GM12878 (cell line): ENCODE results near the gene ANKRD34A. TPM values are rescaled to one million over a fixed set of nuclear protein-coding genes. Genes with fewer than 3 reads are reported as not detected.

Source experiments
- ATAC-seq: fragments of 200-7000 bp; cut with Tn5 transposase; 3 replicates; pipeline ENCODE4 v1.9.1; 2020; ENCODE audit warnings: mild to moderate bottlenecking, moderate library complexity
- BruUV-seq: library from RNA; stranded (reverse); fragments of 400-500 nt; replicated peaks from 2 replicates; lab custom pipeline; 2021; lab: Mats Ljungman, UMichigan
- CTCF ChIA-PET: fragments of 300-600 bp; sonication (Branson Sonifier 250); formaldehyde crosslinking; extraction: SDS; loops from one replicate; lab custom pipeline; 2021; ENCODE audit warnings: inconsistent platforms; lab: Yijun Ruan, JAX
- POLR2A ChIA-PET: fragments of 350-600 bp; formaldehyde crosslinking; extraction: SDS; loops from one replicate; lab custom pipeline; 2021; ENCODE audit warnings: inconsistent platforms; lab: Charles Lee
- RAD21 ChIA-PET: fragments of 300-600 bp; sonication (Branson Sonifier 250); formaldehyde crosslinking; loops from one replicate; lab custom pipeline; 2023; ENCODE audit warnings: antibody characterized with exemption; ENCODE audit not compliant: unreplicated experiment; lab: Charles Lee
- SMC1A ChIA-PET: fragments of 300-600 bp; sonication (Branson Sonifier 250); formaldehyde crosslinking; loops from one replicate; lab custom pipeline; 2023; ENCODE audit not compliant: unreplicated experiment, uncharacterized antibody; lab: Charles Lee
- DNase-seq: peaks from one replicate; pipeline ENCODE4 v3.0.0-alpha.2; 2011; ENCODE audit warnings: low read depth, low spot score
- FAIRE-seq: peaks from 3 replicates; lab custom pipeline; 2011; peaks lifted over from hg19 to GRCh38; lab: Jason Lieb, UNC
- H2AFZ ChIP-seq: 2 replicates; pipeline ENCODE4 v1.6.0; 2011; ENCODE audit warnings: low read depth, low read length, control low read depth; ENCODE audit not compliant: control insufficient read depth
- H3K27ac ChIP-seq: 2 replicates; pipeline ENCODE4 v1.5.1; 2011; ENCODE audit warnings: control low read depth; ENCODE audit not compliant: control insufficient read depth, insufficient read depth
- H3K27me3 ChIP-seq, 2 experiments: replicated peaks in 1 of 2; 2 replicates each; pipeline versions ENCODE4 v1.6.0 to v1.6.1; 2011; ENCODE audit warnings: low read length in 1 of 2; ENCODE audit not compliant: control insufficient read depth in 2 of 2, insufficient read depth in 2 of 2
- H3K36me3 ChIP-seq, 2 experiments: 2 replicates each; pipeline ENCODE4 v1.5.1; 2011; ENCODE audit warnings: low read length in 1 of 2; ENCODE audit not compliant: control insufficient read depth in 2 of 2, insufficient read depth in 2 of 2
- H3K4me1 ChIP-seq: 2 replicates; pipeline ENCODE4 v1.6.1; 2011; ENCODE audit warnings: mild to moderate bottlenecking, low read length, moderate library complexity, mixed read lengths; ENCODE audit not compliant: control insufficient read depth, insufficient read depth
- H3K4me2 ChIP-seq: 2 replicates; pipeline ENCODE4 v1.6.0; 2011; ENCODE audit warnings: control low read depth; ENCODE audit not compliant: control insufficient read depth, insufficient read depth
- H3K4me3 ChIP-seq: fragments of 200-600 bp; sonication (generic); 2 replicates; pipeline ENCODE4 v1.5.1; 2016
- H3K79me2 ChIP-seq: 2 replicates; pipeline ENCODE4 v1.6.0; 2011; ENCODE audit warnings: low read length; ENCODE audit not compliant: control insufficient read depth, insufficient read depth
- H3K9ac ChIP-seq: 2 replicates; pipeline ENCODE4 v1.8.0; 2011; ENCODE audit warnings: low read length, control low read depth, mixed read lengths; ENCODE audit not compliant: control insufficient read depth, insufficient read depth
- H3K9me3 ChIP-seq: replicated peaks from 3 replicates; pipeline ENCODE4 v1.5.1; 2011; ENCODE audit warnings: mild to moderate bottlenecking, low read length; ENCODE audit not compliant: control insufficient read depth, insufficient read depth
- H4K20me1 ChIP-seq: 2 replicates; pipeline ENCODE4 v1.6.0; 2011; ENCODE audit not compliant: control insufficient read depth, insufficient read depth
- CHD2 ChIP-seq: IDR thresholded peaks from 2 replicates; pipeline ENCODE4 v1.6.1; 2011; ENCODE audit warnings: low read depth, low read length, improper control_type of control experiment, borderline replicate concordance
- DPF2 ChIP-seq: fragments of 450-650 bp; IDR thresholded peaks from 2 replicates; pipeline ENCODE4 v1.6.1; 2017; ENCODE audit warnings: mild to moderate bottlenecking
- ETV6 ChIP-seq, 2 experiments: fragments of 450-650 bp in 1 of 2; IDR thresholded peaks in 1 of 2; conservative IDR thresholded peaks in 1 of 2; 2 replicates each; pipeline ENCODE4 v1.6.1; 2014; ENCODE audit warnings: antibody characterized with exemption in 1 of 2, borderline replicate concordance in 1 of 2, low read depth in 1 of 2, mild to moderate bottlenecking in 1 of 2, moderate library complexity in 1 of 2
- NFXL1 ChIP-seq: fragments of 450-650 bp; IDR thresholded peaks from 2 replicates; pipeline ENCODE4 v1.6.1; 2017; ENCODE audit warnings: antibody characterized with exemption, mild to moderate bottlenecking, borderline replicate concordance
- RBBP5 ChIP-seq: fragments of 200-600 bp; sonication (generic); conservative IDR thresholded peaks from 2 replicates; pipeline ENCODE4 v1.6.1; 2016
- SMAD5 ChIP-seq: IDR thresholded peaks from 2 replicates; pipeline ENCODE4 v1.6.1; 2016; ENCODE audit warnings: antibody characterized with exemption, low read depth
- SREBF2 ChIP-seq: IDR thresholded peaks from 2 replicates; pipeline ENCODE4 v1.6.1; 2012; ENCODE audit warnings: mild to moderate bottlenecking, low read length
- ZNF622 ChIP-seq: fragments of 450-650 bp; IDR thresholded peaks from 2 replicates; pipeline ENCODE4 v1.6.1; 2017; ENCODE audit warnings: mild to moderate bottlenecking, inconsistent platforms
- ZZZ3 ChIP-seq: IDR thresholded peaks from 2 replicates; pipeline ENCODE4 v1.6.1; 2011; ENCODE audit warnings: low read depth; ENCODE audit not compliant: control insufficient read depth, insufficient read length
- in situ Hi-C: fragments of 300-500 bp; cut with MboI; formaldehyde crosslinking; loops from 9 replicates; pipeline ENCODE4 v1.14.3; 2018; ENCODE audit warnings: mixed read lengths
- intact Hi-C: fragments of 100-400 bp; cut with micrococcal nuclease; formaldehyde crosslinking; loops from one replicate; pipeline ENCODE4 v1.14.2; 2022; ENCODE audit not compliant: unreplicated experiment
- polyA plus RNA-seq, 11 experiments: library from polyadenylated mRNA; depleted of rRNA in 4 of 11; unstranded in 6 of 11; stranded (reverse) in 5 of 11; fragments of >200 nt; fragmentation: Nextera tagmentation in 4 of 11; fragmentation: Illumina TruSeq in 1 of 11; extraction: Ambion mirVana in 4 of 11; extraction: Trizol in 1 of 11; gene quantifications; 1 replicate in 1 of 11; 2 replicates in 10 of 11; pipeline versions ENCODE4 v1.2.1 to v1.2.3, GENCODE V29; 2011 to 2016; ENCODE audit warnings: inconsistent platforms in 2 of 11, missing spikeins in 2 of 11, low read depth in 1 of 11
- total RNA-seq, 4 experiments: library from RNA; depleted of rRNA in 3 of 4; stranded (reverse); fragments of >200 nt in 3 of 4; fragmentation: Illumina TruSeq in 1 of 4; extraction: Trizol in 1 of 4; gene quantifications; 2 replicates each; pipeline versions ENCODE4 v1.2.1 to v1.2.3, GENCODE V29; 2013 to 2021
- TF ChIP-seq, protein P1 (sequence below): IDR thresholded peaks from 2 replicates; pipeline ENCODE4 v1.6.1; 2011; ENCODE audit warnings: borderline replicate concordance, low read depth, mild to moderate bottlenecking, moderate library complexity, low read length; ENCODE audit not compliant: insufficient read depth, poor library complexity, severe bottlenecking
- TF ChIP-seq, protein P2 (sequence below): fragments of 450-650 bp; formaldehyde crosslinking; IDR thresholded peaks from 2 replicates; pipeline ENCODE4 v1.4.0; 2020; ENCODE audit warnings: mild to moderate bottlenecking, moderate library complexity
- TF ChIP-seq, protein P3 (sequence below): fragments of 450-650 bp; IDR thresholded peaks from 2 replicates; pipeline ENCODE4 v1.6.1; 2017; ENCODE audit warnings: antibody characterized with exemption, mild to moderate bottlenecking, moderate library complexity
- TF ChIP-seq, protein P4 (sequence below): fragments of 150-350 bp; IDR thresholded peaks from 2 replicates; pipeline ENCODE4 v1.6.1; 2014; ENCODE audit warnings: mild to moderate bottlenecking, low read depth, low read length
- TF ChIP-seq, protein P5 (sequence below): IDR thresholded peaks from 2 replicates; pipeline ENCODE4 v1.6.1; 2012; ENCODE audit warnings: low read depth, low read length, improper control_type of control experiment

Gene ANKRD34A
- total and polyA plus RNA-seq, 10 of the 15 experiments (the other 5 are each of a cell fraction or from before 2014, with no cell fraction given) = 0.40 to 3.5 (median 1.6) TPM

DNA sequence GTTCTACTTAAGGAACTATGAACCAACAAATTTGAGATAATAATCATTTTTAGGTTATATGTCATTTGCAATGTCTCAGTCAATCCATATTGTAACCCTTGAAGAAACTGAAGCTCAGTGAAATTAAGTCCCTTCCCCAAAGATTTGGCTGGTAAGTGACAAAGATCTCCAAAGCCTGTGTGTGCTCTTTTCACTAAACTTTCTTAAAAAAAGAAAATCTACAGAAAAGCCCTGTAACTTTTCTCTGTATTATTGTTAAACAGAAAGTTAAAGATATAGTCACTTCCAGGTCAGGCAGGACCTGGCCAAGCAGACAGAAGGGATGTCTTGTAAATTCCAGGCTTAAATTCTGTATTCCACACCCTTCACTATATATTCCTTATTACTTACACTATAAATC lies 8.0 kb downstream of the ANKRD34A start:
- H3K79me2 ChIP-seq = peaks cover 21% of the 10 kb centered on the region
- no peaks in the 10 kb centered on the region; a peak in 1 of 4 replicates for H3K36me3 ChIP-seq
- peaks cover 7% of the 10 kb centered on the region for H3K4me1 ChIP-seq
- H3K9me3 ChIP-seq = no peaks in the 10 kb centered on the region
- ATAC-seq (no peak), FAIRE-seq (no peak), DNase-seq (no peak)
- peak overlapping the region; percentile 93 for H3K4me2 ChIP-seq
- ChIA-PET SMC1A (interaction anchor here (0.6 to 4.1 kb wide), 11 partner anchors 8 to 111 kb away, joined by 3 to 37 read pairs (median 6); partner anchors contain the start of genes ANKRD34A, NUDT17, POLR3GL and RBM8A), POLR2A (interaction anchor here (1.4 to 5.8 kb wide), 5 partner anchors 8 to 81 kb away, joined by 7 to 58 read pairs (median 18); partner anchors contain the start of genes ANKRD34A, POLR3GL and RBM8A), CTCF (interaction anchor here (0.8 to 4.1 kb wide), 7 partner anchors 8 to 64 kb away, joined by 3 to 27 read pairs (median 5); partner anchors contain the start of genes ANKRD34A, POLR3GL and RBM8A), RAD21 (interaction anchor here (4.7 kb wide), 1 partner anchor 22 kb away, joined by 47 read pairs; no protein-coding TSS in a partner anchor)
- H2AFZ ChIP-seq = no peak overlapping the region; the same call in 1 of the 2 replicates
- no peaks in the 10 kb centered on the region; a peak in 1 of 4 replicates for H3K27me3 ChIP-seq
- H4K20me1 ChIP-seq = no peaks in the 10 kb centered on the region
- BruUV-seq = no TSS peak
- H3K9ac ChIP-seq = peak overlapping the region; percentile 72
- in situ Hi-C loops (no loop called here), intact Hi-C loops (no loop called here)
- H3K4me3 ChIP-seq = peak overlapping the region; percentile 78
- H3K27ac ChIP-seq = peak overlapping the region; percentile 73
- no peak for TF ChIP-seq ZZZ3
- TF ChIP-seq RBBP5 = no peak
- TF ChIP-seq, protein P1, sequence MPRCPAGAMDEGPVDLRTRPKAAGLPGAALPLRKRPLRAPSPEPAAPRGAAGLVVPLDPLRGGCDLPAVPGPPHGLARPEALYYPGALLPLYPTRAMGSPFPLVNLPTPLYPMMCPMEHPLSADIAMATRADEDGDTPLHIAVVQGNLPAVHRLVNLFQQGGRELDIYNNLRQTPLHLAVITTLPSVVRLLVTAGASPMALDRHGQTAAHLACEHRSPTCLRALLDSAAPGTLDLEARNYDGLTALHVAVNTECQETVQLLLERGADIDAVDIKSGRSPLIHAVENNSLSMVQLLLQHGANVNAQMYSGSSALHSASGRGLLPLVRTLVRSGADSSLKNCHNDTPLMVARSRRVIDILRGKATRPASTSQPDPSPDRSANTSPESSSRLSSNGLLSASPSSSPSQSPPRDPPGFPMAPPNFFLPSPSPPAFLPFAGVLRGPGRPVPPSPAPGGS = no peak
- TF ChIP-seq, protein P2, sequence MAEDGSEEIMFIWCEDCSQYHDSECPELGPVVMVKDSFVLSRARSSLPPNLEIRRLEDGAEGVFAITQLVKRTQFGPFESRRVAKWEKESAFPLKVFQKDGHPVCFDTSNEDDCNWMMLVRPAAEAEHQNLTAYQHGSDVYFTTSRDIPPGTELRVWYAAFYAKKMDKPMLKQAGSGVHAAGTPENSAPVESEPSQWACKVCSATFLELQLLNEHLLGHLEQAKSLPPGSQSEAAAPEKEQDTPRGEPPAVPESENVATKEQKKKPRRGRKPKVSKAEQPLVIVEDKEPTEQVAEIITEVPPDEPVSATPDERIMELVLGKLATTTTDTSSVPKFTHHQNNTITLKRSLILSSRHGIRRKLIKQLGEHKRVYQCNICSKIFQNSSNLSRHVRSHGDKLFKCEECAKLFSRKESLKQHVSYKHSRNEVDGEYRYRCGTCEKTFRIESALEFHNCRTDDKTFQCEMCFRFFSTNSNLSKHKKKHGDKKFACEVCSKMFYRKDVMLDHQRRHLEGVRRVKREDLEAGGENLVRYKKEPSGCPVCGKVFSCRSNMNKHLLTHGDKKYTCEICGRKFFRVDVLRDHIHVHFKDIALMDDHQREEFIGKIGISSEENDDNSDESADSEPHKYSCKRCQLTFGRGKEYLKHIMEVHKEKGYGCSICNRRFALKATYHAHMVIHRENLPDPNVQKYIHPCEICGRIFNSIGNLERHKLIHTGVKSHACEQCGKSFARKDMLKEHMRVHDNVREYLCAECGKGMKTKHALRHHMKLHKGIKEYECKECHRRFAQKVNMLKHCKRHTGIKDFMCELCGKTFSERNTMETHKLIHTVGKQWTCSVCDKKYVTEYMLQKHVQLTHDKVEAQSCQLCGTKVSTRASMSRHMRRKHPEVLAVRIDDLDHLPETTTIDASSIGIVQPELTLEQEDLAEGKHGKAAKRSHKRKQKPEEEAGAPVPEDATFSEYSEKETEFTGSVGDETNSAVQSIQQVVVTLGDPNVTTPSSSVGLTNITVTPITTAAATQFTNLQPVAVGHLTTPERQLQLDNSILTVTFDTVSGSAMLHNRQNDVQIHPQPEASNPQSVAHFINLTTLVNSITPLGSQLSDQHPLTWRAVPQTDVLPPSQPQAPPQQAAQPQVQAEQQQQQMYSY (CRISPR knock-in tag) = no peak
- TF ChIP-seq ZNF622 = no peak
- no peak for TF ChIP-seq DPF2
- TF ChIP-seq, protein P3, sequence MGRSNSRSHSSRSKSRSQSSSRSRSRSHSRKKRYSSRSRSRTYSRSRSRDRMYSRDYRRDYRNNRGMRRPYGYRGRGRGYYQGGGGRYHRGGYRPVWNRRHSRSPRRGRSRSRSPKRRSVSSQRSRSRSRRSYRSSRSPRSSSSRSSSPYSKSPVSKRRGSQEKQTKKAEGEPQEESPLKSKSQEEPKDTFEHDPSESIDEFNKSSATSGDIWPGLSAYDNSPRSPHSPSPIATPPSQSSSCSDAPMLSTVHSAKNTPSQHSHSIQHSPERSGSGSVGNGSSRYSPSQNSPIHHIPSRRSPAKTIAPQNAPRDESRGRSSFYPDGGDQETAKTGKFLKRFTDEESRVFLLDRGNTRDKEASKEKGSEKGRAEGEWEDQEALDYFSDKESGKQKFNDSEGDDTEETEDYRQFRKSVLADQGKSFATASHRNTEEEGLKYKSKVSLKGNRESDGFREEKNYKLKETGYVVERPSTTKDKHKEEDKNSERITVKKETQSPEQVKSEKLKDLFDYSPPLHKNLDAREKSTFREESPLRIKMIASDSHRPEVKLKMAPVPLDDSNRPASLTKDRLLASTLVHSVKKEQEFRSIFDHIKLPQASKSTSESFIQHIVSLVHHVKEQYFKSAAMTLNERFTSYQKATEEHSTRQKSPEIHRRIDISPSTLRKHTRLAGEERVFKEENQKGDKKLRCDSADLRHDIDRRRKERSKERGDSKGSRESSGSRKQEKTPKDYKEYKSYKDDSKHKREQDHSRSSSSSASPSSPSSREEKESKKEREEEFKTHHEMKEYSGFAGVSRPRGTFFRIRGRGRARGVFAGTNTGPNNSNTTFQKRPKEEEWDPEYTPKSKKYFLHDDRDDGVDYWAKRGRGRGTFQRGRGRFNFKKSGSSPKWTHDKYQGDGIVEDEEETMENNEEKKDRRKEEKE = no peak
- TF ChIP-seq NFXL1 = no peak
- TF ChIP-seq SREBF2 = no peak
- TF ChIP-seq CHD2 = no peak
- no peak for TF ChIP-seq SMAD5
- TF ChIP-seq, protein P4, sequence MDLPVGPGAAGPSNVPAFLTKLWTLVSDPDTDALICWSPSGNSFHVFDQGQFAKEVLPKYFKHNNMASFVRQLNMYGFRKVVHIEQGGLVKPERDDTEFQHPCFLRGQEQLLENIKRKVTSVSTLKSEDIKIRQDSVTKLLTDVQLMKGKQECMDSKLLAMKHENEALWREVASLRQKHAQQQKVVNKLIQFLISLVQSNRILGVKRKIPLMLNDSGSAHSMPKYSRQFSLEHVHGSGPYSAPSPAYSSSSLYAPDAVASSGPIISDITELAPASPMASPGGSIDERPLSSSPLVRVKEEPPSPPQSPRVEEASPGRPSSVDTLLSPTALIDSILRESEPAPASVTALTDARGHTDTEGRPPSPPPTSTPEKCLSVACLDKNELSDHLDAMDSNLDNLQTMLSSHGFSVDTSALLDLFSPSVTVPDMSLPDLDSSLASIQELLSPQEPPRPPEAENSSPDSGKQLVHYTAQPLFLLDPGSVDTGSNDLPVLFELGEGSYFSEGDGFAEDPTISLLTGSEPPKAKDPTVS = no peak
- no peak for TF ChIP-seq ETV6 (conservative IDR thresholded peaks at IDR 0.05 in 1 of 2, IDR thresholded peaks at IDR 0.05 in 1 of 2; ENCODE audit: borderline replicate concordance in 1 of 2, low read depth in 1 of 2)
- TF ChIP-seq, protein P5, sequence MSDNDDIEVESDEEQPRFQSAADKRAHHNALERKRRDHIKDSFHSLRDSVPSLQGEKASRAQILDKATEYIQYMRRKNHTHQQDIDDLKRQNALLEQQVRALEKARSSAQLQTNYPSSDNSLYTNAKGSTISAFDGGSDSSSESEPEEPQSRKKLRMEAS = no peak
